GM12892 (cell line): ENCODE data around the gene SUSD4.

Source experiments
- POLR2A ChIP-seq: IDR thresholded peaks from 2 replicates; pipeline ENCODE4 v1.6.1; 2011; ENCODE audit warnings: low read depth, low read length, control low read depth
- TAF1 ChIP-seq: IDR thresholded peaks from 2 replicates; pipeline ENCODE4 v1.6.1; 2011; ENCODE audit warnings: low read depth, mild to moderate bottlenecking, control low read depth, low read length, borderline replicate concordance

GRCh38 chr1:223340637-223341036 is 23.3 kb downstream of the SUSD4 start:
- TF ChIP-seq POLR2A (no peak), TAF1 (no peak)
